OCI-LY3 (cell line): ENCODE measurements around the gene CTH.

Experiments
- CTCF ChIP-seq: fragments of 200-600, 300-600 bp; sonication (generic); IDR thresholded peaks from 2 replicates; pipeline ENCODE4 v1.5.1; 2014; ENCODE audit warnings: antibody characterized with exemption, low read length, low read depth
- EZH2phosphoT487 ChIP-seq: fragments of 200-600 bp; shearing (Covaris generic); IDR thresholded peaks from 2 replicates; pipeline ENCODE4 v1.6.1; 2018; ENCODE audit warnings: antibody characterized with exemption, mixed run types, low read depth

DNA sequence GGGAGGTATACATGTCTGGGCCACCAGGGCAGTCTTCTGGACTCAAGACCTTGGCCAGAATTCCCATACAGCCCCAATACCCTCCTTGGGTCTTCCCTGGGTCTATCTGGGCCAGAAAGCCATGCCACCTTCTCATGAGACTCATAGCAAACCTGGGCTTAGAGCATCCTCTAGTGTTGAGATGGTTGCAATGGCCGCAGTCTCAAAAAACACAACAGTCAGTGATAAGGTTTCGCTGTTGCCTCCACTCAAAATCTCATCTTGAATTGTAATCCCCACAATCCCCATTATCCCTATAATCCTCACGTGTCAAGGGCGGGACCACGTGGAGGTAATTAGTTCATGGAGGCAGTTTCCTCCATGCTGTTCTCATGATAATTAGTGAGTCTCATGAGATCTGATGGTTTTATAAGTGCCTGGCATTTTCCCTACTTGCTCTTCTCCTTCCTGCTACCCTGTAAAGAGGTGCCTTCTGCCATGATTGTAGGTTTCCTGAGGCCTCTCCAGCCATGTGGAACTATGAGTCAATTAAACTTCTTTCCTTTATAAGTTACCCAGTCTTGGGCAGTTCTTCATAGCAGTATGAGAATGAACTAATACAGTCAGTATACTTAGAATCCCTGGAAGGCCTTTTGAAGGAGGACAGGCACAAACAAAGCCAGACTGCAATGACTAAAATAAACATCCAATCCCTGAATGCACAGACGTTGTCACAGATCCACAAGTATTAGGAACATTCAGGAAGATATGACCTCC lies 77.0 kb downstream of the CTH start:
- TF ChIP-seq CTCF (peak; percentile 76), EZH2phosphoT487 (no peak)
